Retinal pigment epithelial cell (primary cell): ENCODE data around the gene F5.

Experiments used
- DNase-seq: peaks from one replicate; pipeline ENCODE4 v3.0.0-alpha.2; 2010; ENCODE audit warnings: low read depth
- H3K4me3 ChIP-seq: 2 replicates; pipeline ENCODE4 v1.5.1; 2011; ENCODE audit warnings: mild to moderate bottlenecking, low read length, control low read depth, moderate library complexity
- TF ChIP-seq, protein P1 (sequence below): conservative IDR thresholded peaks from 2 replicates; pipeline ENCODE4 v1.5.1; 2011; ENCODE audit warnings: low read depth, low read length, control low read depth, inconsistent platforms

F5 gene

DNA sequence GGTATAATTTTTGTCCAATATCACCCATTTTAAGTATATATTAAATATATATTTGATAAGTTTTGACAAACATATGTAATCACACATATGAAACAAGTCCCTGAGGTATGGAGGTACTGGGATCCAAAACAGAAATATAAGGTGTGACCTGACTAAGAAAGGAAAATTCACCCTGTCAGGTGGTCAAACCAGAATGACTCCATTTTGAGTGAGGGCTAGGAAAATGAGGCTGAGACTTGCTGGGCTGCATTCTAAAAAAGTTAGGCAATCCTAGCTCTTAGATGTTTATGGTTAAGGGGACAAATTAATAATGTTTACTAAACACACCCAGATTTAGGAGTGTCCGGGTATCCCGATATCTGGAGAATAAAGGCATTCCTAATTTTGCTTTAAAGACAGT is 89.0 kb downstream of the F5 start:
- no peak for DNase-seq
- TF ChIP-seq, protein P1, sequence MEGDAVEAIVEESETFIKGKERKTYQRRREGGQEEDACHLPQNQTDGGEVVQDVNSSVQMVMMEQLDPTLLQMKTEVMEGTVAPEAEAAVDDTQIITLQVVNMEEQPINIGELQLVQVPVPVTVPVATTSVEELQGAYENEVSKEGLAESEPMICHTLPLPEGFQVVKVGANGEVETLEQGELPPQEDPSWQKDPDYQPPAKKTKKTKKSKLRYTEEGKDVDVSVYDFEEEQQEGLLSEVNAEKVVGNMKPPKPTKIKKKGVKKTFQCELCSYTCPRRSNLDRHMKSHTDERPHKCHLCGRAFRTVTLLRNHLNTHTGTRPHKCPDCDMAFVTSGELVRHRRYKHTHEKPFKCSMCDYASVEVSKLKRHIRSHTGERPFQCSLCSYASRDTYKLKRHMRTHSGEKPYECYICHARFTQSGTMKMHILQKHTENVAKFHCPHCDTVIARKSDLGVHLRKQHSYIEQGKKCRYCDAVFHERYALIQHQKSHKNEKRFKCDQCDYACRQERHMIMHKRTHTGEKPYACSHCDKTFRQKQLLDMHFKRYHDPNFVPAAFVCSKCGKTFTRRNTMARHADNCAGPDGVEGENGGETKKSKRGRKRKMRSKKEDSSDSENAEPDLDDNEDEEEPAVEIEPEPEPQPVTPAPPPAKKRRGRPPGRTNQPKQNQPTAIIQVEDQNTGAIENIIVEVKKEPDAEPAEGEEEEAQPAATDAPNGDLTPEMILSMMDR: no peak

DNA sequence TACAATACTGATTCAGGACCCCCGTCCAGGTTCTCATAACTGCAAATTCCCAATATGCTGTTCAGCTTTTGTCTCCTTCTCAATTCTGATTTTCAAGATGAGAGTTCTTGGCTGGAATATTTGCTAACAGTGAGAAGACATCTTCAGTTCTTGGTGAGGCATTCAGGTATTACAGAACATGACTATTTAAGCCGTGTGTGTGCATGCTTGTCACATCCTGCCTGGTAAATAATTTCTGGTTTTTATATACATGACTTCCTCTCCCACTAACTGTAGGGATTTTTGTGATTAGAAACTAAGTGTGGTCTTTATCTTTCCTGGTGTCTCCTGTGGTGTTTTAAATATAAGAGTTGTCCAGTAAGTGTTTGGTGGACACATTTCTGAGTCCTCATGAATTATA is 90.4 kb downstream of the F5 start:
- TF ChIP-seq, protein P1: no peak
- no peak overlapping the region for H3K4me3 ChIP-seq
- no peak for DNase-seq

More for the DNA sequence above, 89.0 kb downstream of the F5 start:
- no peak overlapping the region for H3K4me3 ChIP-seq

DNA sequence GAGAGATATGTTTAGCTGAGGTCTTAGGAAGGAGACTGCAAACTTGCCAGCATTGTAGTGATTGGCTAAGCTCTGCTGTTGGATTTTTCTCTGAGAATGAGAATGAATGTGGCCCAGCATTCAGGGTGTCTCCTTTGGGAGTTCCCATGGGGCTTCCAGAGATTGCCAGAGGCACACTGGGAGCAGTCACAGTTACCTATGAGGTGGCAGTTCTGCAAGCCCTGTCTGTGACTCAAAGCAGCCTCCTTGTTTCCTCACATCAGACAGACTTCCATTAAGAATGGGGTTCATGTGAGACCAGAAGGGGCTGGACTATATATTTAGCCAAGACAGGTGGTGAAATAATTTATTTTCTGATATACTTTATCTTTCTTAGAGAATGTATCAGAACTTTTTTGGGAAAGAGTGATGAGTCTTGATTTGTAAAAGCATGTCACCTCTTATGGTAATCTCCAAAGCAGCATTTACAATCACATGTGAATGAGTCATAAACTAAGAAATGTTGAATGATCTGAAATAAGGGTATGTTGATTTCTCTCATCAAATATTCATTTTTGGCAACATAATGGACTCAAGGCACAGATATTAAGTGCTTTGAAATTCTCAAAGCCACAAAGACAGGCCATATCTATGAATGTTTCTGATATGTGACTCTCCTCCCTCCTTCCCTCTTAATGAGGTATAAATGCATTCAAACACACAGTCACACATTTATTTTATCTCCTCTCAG is 91.1 kb downstream of the F5 start:
- no peak for DNase-seq
- TF ChIP-seq, protein P1: no peak
- no peak overlapping the region for H3K4me3 ChIP-seq

DNA sequence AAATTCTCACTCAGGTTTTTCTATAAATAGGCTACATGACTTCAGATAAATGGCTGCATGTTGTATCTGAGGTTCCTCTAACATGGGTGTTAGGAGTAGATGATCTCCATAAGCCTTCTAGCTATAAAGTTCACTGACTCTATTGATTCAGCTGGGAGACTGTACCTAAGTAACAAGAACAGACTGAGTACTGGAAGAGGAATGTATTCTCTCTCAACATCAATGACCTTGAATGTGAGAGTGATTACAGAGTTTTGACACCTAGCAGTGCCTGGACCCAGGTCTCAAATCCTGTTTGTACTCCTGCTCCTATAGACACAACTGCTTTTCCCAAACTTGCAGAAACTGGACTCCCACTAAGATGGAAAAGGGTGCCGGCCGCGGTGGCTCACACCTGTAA is 91.9 kb downstream of the F5 start:
- TF ChIP-seq, protein P1: no peak
- no peak for DNase-seq
- no peak overlapping the region for H3K4me3 ChIP-seq

DNA sequence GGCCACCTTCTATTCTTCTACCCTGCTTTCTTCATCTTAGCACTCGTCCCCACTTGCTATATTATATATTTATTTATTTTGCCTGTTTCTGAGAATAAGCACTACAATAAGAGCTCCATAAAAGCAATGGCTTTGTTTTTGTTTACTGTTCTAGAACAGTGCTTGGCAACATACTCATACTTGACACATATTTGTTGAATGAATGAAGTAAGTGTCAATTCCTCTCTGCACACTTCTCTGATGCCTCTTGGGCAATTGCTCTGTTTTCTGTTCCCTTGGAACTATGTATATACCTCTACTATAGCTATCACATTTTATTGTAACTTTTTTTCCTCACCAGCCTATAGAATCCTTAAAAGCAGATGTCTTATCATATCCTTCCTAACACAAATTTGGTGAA is 93.0 kb downstream of the F5 start:
- DNase-seq: no peak
- TF ChIP-seq, protein P1: no peak

DNA sequence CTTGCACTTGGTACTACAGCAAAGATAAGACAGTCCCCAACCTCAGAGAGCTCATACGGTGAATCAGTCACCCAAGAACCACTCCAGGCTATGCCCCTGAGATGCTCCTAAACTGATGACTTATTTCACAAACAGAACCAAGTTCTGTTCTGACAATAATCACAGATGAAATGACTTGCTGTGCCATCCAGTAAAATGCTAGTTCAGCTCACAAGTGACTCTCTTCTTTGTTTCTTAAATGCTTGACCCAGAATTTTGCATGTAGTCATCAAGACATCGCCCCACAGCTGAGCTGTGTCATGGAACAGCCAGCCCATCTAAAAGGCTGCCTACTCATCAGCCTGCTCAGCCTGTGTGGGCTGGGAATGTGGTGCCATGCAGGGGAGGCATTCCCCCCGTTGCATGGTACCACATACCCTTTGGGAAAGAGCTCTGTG is 94.4 kb downstream of the F5 start:
- TF ChIP-seq, protein P1: no peak
- DNase-seq: no peak
- no peak overlapping the region for H3K4me3 ChIP-seq

More for the DNA sequence above, 93.0 kb downstream of the F5 start:
- H3K4me3 ChIP-seq: no peak overlapping the region

DNA sequence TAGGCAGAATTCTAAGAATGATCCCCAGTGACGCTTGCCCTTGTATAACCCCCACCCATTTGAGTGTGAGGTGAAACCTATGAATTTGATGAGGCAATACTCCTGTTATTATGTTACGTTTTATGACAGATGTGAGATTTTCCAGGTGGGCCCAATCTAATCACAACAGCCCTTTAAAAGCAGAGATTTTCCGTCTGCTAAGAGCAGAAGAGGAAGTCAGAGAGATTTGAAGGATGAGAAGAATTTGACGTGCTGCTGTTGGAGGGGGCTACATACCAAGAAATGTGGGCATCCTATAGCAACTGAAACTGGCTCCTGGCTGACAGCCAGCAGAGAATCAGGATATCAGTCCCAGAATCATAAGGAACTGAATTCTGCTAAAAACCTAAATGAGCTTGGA is 98.1 kb downstream of the F5 start:
- H3K4me3 ChIP-seq: no peak overlapping the region
- no peak for DNase-seq

More for the DNA sequence above, 98.1 kb downstream of the F5 start:
- TF ChIP-seq, protein P1: no peak
